HepG2 (cell line): ENCODE measurements around the gene ASTN2. TPM values are rescaled to one million over a fixed set of nuclear protein-coding genes. Genes with fewer than 3 reads are reported as not detected.

Experiments
- ATAC-seq: fragments of 200-7000 bp; cut with Tn5 transposase; 3 replicates; pipeline ENCODE4 v1.9.1; 2020; ENCODE audit warnings: mild to moderate bottlenecking, moderate library complexity
- BruUV-seq: library from RNA; stranded (reverse); fragments of 400-500 nt; replicated peaks from 2 replicates; lab custom pipeline; 2021; lab: Mats Ljungman, UMichigan
- CTCF ChIA-PET: fragments of 300-600 bp; formaldehyde crosslinking; extraction: SDS; loops from one replicate; lab custom pipeline; 2021; ENCODE audit warnings: low total read pairs, inconsistent platforms, low intra/inter-chr PET ratio; lab: Yijun Ruan, JAX
- POLR2A ChIA-PET: fragments of 350-600 bp; sonication (Branson Sonifier 250); formaldehyde crosslinking; loops from one replicate; lab custom pipeline; 2020; ENCODE audit warnings: antibody characterized with exemption, inconsistent platforms; lab: Yijun Ruan, JAX
- DNase-seq: peaks from one replicate; pipeline ENCODE4 v3.0.0-alpha.2; 2015; ENCODE audit warnings: low spot score
- FAIRE-seq: peaks from 3 replicates; lab custom pipeline; 2011; peaks lifted over from hg19 to GRCh38; lab: Jason Lieb, UNC
- H2AFZ ChIP-seq: one replicate; pipeline ENCODE4 v1.6.1; 2011; ENCODE audit warnings: low read length, inconsistent platforms
- H3K27ac ChIP-seq: fragments of 300-600 bp; 3 replicates; pipeline ENCODE4 v1.8.0; 2011; ENCODE audit warnings: mixed run types, mild to moderate bottlenecking, mixed read lengths, low read length, inconsistent platforms; ENCODE audit not compliant: insufficient read depth; ENCODE audit errors: extremely low read length
- H3K27me3 ChIP-seq, 2 experiments: fragments of 200-600 bp in 1 of 2; 2 replicates in 1 of 2; 3 replicates in 1 of 2; pipeline versions ENCODE4 v1.6.0 to v1.8.0; 2011; ENCODE audit warnings: low read length in 2 of 2, mild to moderate bottlenecking in 2 of 2, moderate library complexity in 2 of 2, inconsistent platforms in 1 of 2; ENCODE audit not compliant: insufficient read depth in 2 of 2, control insufficient read depth in 1 of 2
- H3K36me3 ChIP-seq, 2 experiments: fragments of 200-600 bp in 1 of 2; replicated peaks in 1 of 2; 2 replicates in 1 of 2; 3 replicates in 1 of 2; pipeline versions ENCODE4 v1.5.1 to v1.8.0; 2011; ENCODE audit warnings: low read length in 2 of 2, inconsistent platforms in 1 of 2; ENCODE audit not compliant: insufficient read depth in 2 of 2, control insufficient read depth in 1 of 2
- H3K4me1 ChIP-seq: 2 replicates; pipeline ENCODE4 v1.5.1; 2012; ENCODE audit warnings: low read length, inconsistent platforms; ENCODE audit not compliant: insufficient read depth
- H3K4me2 ChIP-seq: 2 replicates; pipeline ENCODE4 v1.6.0; 2011; ENCODE audit warnings: low read depth, low read length, inconsistent platforms
- H3K4me3 ChIP-seq, 3 experiments: fragments of 200-600 bp in 1 of 3; sonication (generic), shearing (Covaris generic) in 1 of 3; replicated peaks in 1 of 3; 2 replicates each; pipeline ENCODE4 v1.5.1; 2011 to 2016; ENCODE audit warnings: low read length in 3 of 3, inconsistent platforms in 2 of 3, low read depth in 2 of 3, mild to moderate bottlenecking in 2 of 3, control low read depth in 1 of 3, mixed read lengths in 1 of 3; ENCODE audit not compliant: insufficient read depth in 1 of 3
- H3K79me2 ChIP-seq: one replicate; pipeline ENCODE4 v1.6.1; 2011; ENCODE audit warnings: low read length, inconsistent platforms; ENCODE audit not compliant: insufficient read depth
- H3K9ac ChIP-seq: 2 replicates; pipeline ENCODE4 v1.6.0; 2011; ENCODE audit warnings: mild to moderate bottlenecking, low read depth, low read length, inconsistent platforms; ENCODE audit not compliant: insufficient read depth
- H3K9me3 ChIP-seq: 2 replicates; pipeline ENCODE4 v1.5.1; 2012; ENCODE audit warnings: mild to moderate bottlenecking, low read length
- H4K20me1 ChIP-seq: 2 replicates; pipeline ENCODE4 v1.6.0; 2011; ENCODE audit warnings: inconsistent platforms, mild to moderate bottlenecking, low read length, moderate library complexity; ENCODE audit not compliant: insufficient read depth
- DNMT1 ChIP-seq: sonication (generic); formaldehyde crosslinking; IDR thresholded peaks from 2 replicates; pipeline ENCODE4 v1.5.1; 2020; ENCODE audit warnings: mild to moderate bottlenecking, missing genetic modification reagents
- KDM6A ChIP-seq: IDR thresholded peaks from 2 replicates; pipeline ENCODE4 v1.6.1; 2016; ENCODE audit warnings: low read depth
- MIER2 ChIP-seq: IDR thresholded peaks from 2 replicates; pipeline ENCODE4 v1.6.1; 2016; ENCODE audit warnings: missing biosample characterization, missing genetic modification reagents
- NR2F6 ChIP-seq, 2 experiments: IDR thresholded peaks; 2 replicates each; pipeline ENCODE4 v1.6.1; 2016; ENCODE audit warnings: antibody characterized with exemption in 1 of 2, mild to moderate bottlenecking in 1 of 2
- PHF20 ChIP-seq: sonication (generic); formaldehyde crosslinking; IDR thresholded peaks from 2 replicates; pipeline ENCODE4 v1.5.0; 2020; ENCODE audit warnings: mild to moderate bottlenecking, missing genetic modification reagents
- RBM39 ChIP-seq: fragments of 200-400 bp; formaldehyde crosslinking; IDR thresholded peaks from one replicate; pipeline ENCODE4 v1.6.1; 2018; ENCODE audit warnings: antibody characterized with exemption, mild to moderate bottlenecking, low read depth, low read length; ENCODE audit not compliant: poor library complexity, severe bottlenecking
- SRSF4 ChIP-seq: fragments of 200-400 bp; formaldehyde crosslinking; IDR thresholded peaks from one replicate; pipeline ENCODE4 v1.6.1; 2018; ENCODE audit warnings: mild to moderate bottlenecking, low read depth, low read length, moderate library complexity; ENCODE audit not compliant: poor library complexity, severe bottlenecking
- SRSF9 ChIP-seq: fragments of 200-400 bp; formaldehyde crosslinking; IDR thresholded peaks from 2 replicates; pipeline ENCODE4 v1.6.1; 2018; ENCODE audit warnings: borderline replicate concordance, mild to moderate bottlenecking, low read depth, low read length; ENCODE audit not compliant: insufficient read depth, poor library complexity, severe bottlenecking
- TRAFD1 ChIP-seq: sonication (generic); formaldehyde crosslinking; IDR thresholded peaks from 2 replicates; pipeline ENCODE4 v1.5.1; 2020; ENCODE audit warnings: missing genetic modification reagents, mild to moderate bottlenecking, borderline replicate concordance
- TSC22D2 ChIP-seq: sonication (generic); formaldehyde crosslinking; IDR thresholded peaks from 2 replicates; pipeline ENCODE4 v1.5.1; 2020; ENCODE audit warnings: missing genetic modification reagents, mild to moderate bottlenecking, borderline replicate concordance
- ZBTB42 ChIP-seq: sonication (generic); formaldehyde crosslinking; IDR thresholded peaks from 2 replicates; pipeline ENCODE4 v1.5.0; 2020; ENCODE audit warnings: mild to moderate bottlenecking, missing genetic modification reagents
- ZBTB7B ChIP-seq: sonication (generic); formaldehyde crosslinking; IDR thresholded peaks from 2 replicates; pipeline ENCODE4 v1.4.0; 2020; ENCODE audit warnings: missing genetic modification reagents
- ZNF224 ChIP-seq: sonication (generic); formaldehyde crosslinking; IDR thresholded peaks from 2 replicates; pipeline ENCODE4 v1.5.0; 2020; ENCODE audit warnings: mild to moderate bottlenecking, missing genetic modification reagents
- ZNF232 ChIP-seq: sonication (generic); formaldehyde crosslinking; IDR thresholded peaks from 2 replicates; pipeline ENCODE4 v1.4.0; 2020; ENCODE audit warnings: missing genetic modification reagents, borderline replicate concordance
- ZNF749 ChIP-seq: sonication (generic); formaldehyde crosslinking; IDR thresholded peaks from 2 replicates; pipeline ENCODE4 v1.8.0; 2022; ENCODE audit warnings: mild to moderate bottlenecking, missing genetic modification reagents, moderate library complexity, borderline replicate concordance
- ZNF883 ChIP-seq: sonication (generic); formaldehyde crosslinking; IDR thresholded peaks from 2 replicates; pipeline ENCODE4 v1.5.1; 2020; ENCODE audit warnings: mild to moderate bottlenecking, missing genetic modification reagents; ENCODE audit errors: not compliant biosample characterization
- WGBS: methylation state at CpG from one replicate; pipeline ENCODE4 v1.1.6; 2017; ENCODE audit warnings: low lambda C conversion rate; 5-methylcytosine and 5-hydroxymethylcytosine counted together
- in situ Hi-C: cut with HindIII; loops from 2 replicates; pipeline ENCODE4 v1.10.0; 2017; ENCODE audit warnings: low pct_unique_long_range_greater_than_20kb; ENCODE audit not compliant: extremely low pct_ligation_motif_present
- intact Hi-C: fragments of 100-400 bp; cut with micrococcal nuclease; formaldehyde crosslinking; loops from one replicate; pipeline ENCODE4 v1.10.0; 2022; ENCODE audit not compliant: unreplicated experiment
- polyA plus RNA-seq, 8 experiments: library from polyadenylated mRNA; depleted of rRNA in 3 of 8; stranded (reverse) in 7 of 8; unstranded in 1 of 8; fragments of >200 nt; fragmentation: Illumina TruSeq in 4 of 8; extraction: Trizol in 4 of 8; gene quantifications; 2 replicates each; pipeline versions ENCODE4 v1.2.1 to v1.2.3, GENCODE V29; 2011 to 2016; ENCODE audit warnings: low read depth in 4 of 8, missing spikeins in 1 of 8, mixed read lengths in 1 of 8; ENCODE audit not compliant: insufficient read depth in 1 of 8
- total RNA-seq, 5 experiments: library from RNA; depleted of rRNA; stranded (reverse); fragments of >200 nt; fragmentation: Illumina TruSeq; extraction: Trizol; gene quantifications; 2 replicates each; pipeline ENCODE4 v1.2.3, GENCODE V29; 2016; ENCODE audit warnings: low read depth in 1 of 5
- TF ChIP-seq, protein P1 (sequence below): sonication (generic); formaldehyde crosslinking; IDR thresholded peaks from 2 replicates; pipeline ENCODE4 v1.4.0; 2020; ENCODE audit warnings: missing genetic modification reagents

ASTN2 gene
- total and polyA plus RNA-seq, 2 of the 13 experiments (the other 11 are each of a cell fraction or from before 2014, with no cell fraction given), result 5.2 to 13.5 TPM

DNA sequence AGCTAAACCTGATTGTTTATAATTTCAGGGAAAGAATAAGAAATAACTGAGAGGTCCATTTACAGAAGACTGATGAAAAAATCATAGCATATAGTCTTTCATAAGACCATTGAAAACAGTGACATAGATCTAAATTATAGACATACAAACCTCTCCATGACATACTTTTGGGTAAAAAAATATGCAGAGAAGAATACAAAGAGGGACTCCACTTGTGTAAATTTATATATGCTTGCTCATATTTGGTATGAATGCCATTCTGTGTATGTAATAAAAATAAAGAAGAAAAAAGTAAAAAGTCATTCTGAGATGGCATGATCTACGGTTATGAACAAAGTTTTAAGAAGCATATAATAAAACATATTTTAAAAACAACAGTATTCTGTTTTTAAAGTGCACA is 310.7 kb downstream of the ASTN2 start:
- ATAC-seq (no peak), FAIRE-seq (no peak), DNase-seq (no peak)
- CTCF ChIA-PET, result no interaction called here
- H4K20me1 ChIP-seq, result no peaks in the 10 kb centered on the region
- no peak overlapping the region for H2AFZ ChIP-seq
- TF ChIP-seq ZNF749 (CRISPR knock-in tag) (no peak), DNMT1 (CRISPR knock-in tag) (no peak), SRSF4 (no peak), RBM39 (no peak), PHF20 (CRISPR knock-in tag) (no peak), KDM6A (CRISPR knock-in tag) (no peak), MIER2 (no peak), ZNF224 (CRISPR knock-in tag) (no peak), ZBTB7B (no peak), SRSF9 (no peak), TSC22D2 (no peak), ZBTB42 (CRISPR knock-in tag) (no peak), NR2F6 (IDR thresholded peaks at IDR 0.05) (no peak), NR2F6 (CRISPR knock-in tag; IDR thresholded peaks at IDR 0.05) (no peak), ZNF232 (no peak), TRAFD1 (CRISPR knock-in tag) (no peak), ZNF883 (no peak)
- TF ChIP-seq, protein P1, sequence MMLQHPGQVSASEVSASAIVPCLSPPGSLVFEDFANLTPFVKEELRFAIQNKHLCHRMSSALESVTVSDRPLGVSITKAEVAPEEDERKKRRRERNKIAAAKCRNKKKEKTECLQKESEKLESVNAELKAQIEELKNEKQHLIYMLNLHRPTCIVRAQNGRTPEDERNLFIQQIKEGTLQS (CRISPR knock-in tag), result no peak
- in situ Hi-C loops, result no loop called here
- no peaks in the 10 kb centered on the region for H3K79me2 ChIP-seq
- no TSS peak for BruUV-seq
- no peak overlapping the region for H3K4me2 ChIP-seq
- intact Hi-C loops, result no loop called here
- no peak overlapping the region for H3K9ac ChIP-seq
- 0% methylated on average over 1 of the region's 1 CpG for WGBS
- no peak overlapping the region for H3K27ac ChIP-seq
- POLR2A ChIA-PET, result no interaction called here
- no peaks in the 10 kb centered on the region for H3K4me1 ChIP-seq
- H3K9me3 ChIP-seq, result no peaks in the 10 kb centered on the region
- no peaks in the 10 kb centered on the region for H3K27me3 ChIP-seq
- H3K36me3 ChIP-seq, result no peaks in the 10 kb centered on the region
- H3K4me3 ChIP-seq, result no peak overlapping the region
